ENCODE data around the gene EPHA1.

DNA sequence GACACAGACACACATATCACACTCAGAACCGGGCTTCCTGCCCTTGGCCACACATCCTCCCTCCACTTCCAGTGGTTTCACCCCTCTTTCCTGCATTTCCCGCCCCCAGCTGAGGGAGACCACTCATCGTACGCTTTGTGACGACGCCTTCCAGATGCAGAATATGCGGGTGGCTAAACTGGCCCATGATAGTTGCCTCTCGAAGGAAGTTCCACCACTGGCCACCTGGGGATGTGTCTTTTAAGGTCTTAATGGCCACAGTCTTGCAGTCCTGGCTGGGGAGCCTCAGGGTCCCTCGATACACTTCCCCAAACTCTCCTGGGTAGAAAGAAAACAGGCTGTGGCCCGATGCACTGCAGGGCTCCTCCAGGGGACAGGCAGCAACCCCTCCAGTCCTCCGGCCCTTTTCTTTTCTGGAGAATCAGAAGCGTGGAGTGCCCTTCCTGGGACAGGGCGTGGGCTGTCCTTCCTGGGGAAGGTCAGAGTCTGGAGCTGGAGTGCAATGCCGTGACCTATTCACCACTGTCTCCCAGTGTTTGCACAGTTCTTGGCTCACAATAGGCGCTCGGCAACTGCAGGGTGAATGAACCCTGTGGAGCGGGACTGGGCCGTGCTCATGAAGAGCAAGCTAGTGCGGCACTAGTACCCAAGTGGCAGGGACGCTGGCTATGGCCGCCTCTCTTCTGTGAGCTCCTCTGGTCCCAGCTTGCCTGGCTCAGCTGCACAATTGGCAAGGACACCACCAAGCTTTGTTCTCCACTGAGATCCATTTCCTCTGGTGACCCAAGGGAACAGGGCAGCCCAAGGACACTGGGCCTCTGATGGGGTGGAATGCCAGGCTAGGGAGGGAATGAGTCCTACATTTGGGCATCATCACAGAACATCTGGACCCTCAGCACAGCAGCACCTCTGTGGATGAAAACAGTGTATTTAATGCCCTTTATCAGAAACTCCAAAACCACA is 13.2 kb downstream of the EPHA1 start:
- no peak for TF ChIP-seq POLR2AphosphoS5 (IDR thresholded peaks at IDR 0.05; ENCODE audit: borderline replicate concordance, low read depth, low read length)
- TF ChIP-seq EZH2 (IDR thresholded peaks at IDR 0.05) = no peak
- TF ChIP-seq FOXP2 (optimal IDR thresholded peaks at IDR 0.05; ENCODE audit: control extremely low read depth, extremely low read length, insufficient read depth) = no peak
